Stomach (tissue), 4 donors: Measurements from ENCODE around the gene YEATS4.

ENCODE experiments used
- CTCF ChIP-seq, 7 experiments: fragments of 450-650 bp in 4 of 7; fragments of 200-600 bp in 3 of 7; sonication (generic) in 3 of 7; IDR thresholded peaks; one replicate each; pipeline ENCODE4 v1.5.1; 2016 to 2019; ENCODE audit warnings: antibody characterized with exemption in 7 of 7, control low read depth in 2 of 7, mild to moderate bottlenecking in 1 of 7
- EP300 ChIP-seq: sonication (generic); formaldehyde crosslinking; IDR thresholded peaks from one replicate; pipeline ENCODE4 v1.6.1; 2017; ENCODE audit warnings: antibody characterized with exemption
- POLR2A ChIP-seq, 4 donors: fragments of 450-650 bp; IDR thresholded peaks; one replicate each; pipeline ENCODE4 v1.6.1; 2016; ENCODE audit warnings: antibody characterized with exemption in 4 of 4, control low read depth in 2 of 4, mild to moderate bottlenecking in 1 of 4, moderate library complexity in 1 of 4
- POLR2AphosphoS5 ChIP-seq, 3 donors: sonication (generic); formaldehyde crosslinking; IDR thresholded peaks; one replicate each; pipeline ENCODE4 v1.6.1; 2016; ENCODE audit warnings: antibody characterized with exemption in 3 of 3

- TF ChIP-seq EP300 (no peak), POLR2AphosphoS5 (IDR thresholded peaks at IDR 0.05) (no peak), CTCF (IDR thresholded peaks at IDR 0.05) (no peak), POLR2A (IDR thresholded peaks at IDR 0.05) (no peak)
Observed at GRCh38 chr12:69321351-69321750, 38.2 kb upstream of the YEATS4 start.
